Spleen (tissue), 7 donors: ENCODE measurements around the gene GNRH2.

Experiments
- CTCF ChIP-seq, 11 experiments: fragments of 200-600 bp in 7 of 11; fragments of 450-650 bp in 4 of 11; sonication (generic) in 4 of 11; IDR thresholded peaks in 8 of 11; conservative IDR thresholded peaks in 3 of 11; 1 replicate in 7 of 11; 2 replicates in 4 of 11; pipeline versions ENCODE4 v1.4.0 to v1.8.0; 2016 to 2021; ENCODE audit warnings: antibody characterized with exemption in 11 of 11, inconsistent platforms in 4 of 11, mild to moderate bottlenecking in 1 of 11
- POLR2A ChIP-seq, 3 donors: fragments of 450-650 bp; IDR thresholded peaks; one replicate each; pipeline ENCODE4 v1.5.1; 2017; ENCODE audit warnings: antibody characterized with exemption in 3 of 3, mild to moderate bottlenecking in 1 of 3
- donor health status: DM: no; HTN: no; CAD: no; lungs with moderate emphysema.
- donor health status: DM: no; HTN: no; CAD: no.
- donor health status: DM: no; HTN: no; CAD: no.

- no peak for TF ChIP-seq CTCF (IDR thresholded peaks at IDR 0.05 in 8 of 11, conservative IDR thresholded peaks at IDR 0.05 in 3 of 11)
- no peak for TF ChIP-seq POLR2A (IDR thresholded peaks at IDR 0.05)
Observed at GRCh38 chr20:3041854-3042409, 1.5 kb upstream of the GNRH2 start.
